ENCODE results near the gene CHD2.

DNA sequence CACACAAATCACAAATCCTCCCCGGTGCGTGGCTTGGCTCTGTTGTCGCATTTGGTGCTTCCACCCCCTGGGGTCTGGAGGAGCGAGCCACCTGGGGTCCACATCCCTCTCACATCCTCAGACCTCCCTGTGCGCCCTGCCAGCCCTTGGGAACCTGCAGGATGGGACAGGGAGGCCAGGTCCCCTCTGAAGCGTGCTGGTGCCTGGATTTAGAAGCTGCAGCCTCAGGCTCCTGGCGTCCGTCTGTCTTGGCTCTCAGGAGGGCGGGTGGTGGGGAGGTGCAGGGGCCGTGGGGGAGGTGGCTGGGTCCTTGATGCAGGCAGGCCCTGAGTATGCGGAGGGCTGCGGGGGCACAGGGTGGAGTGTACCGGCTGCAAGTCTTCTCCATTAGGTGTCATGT, 150.5 kb downstream of the CHD2 start:
- TF ChIP-seq, protein P1, sequence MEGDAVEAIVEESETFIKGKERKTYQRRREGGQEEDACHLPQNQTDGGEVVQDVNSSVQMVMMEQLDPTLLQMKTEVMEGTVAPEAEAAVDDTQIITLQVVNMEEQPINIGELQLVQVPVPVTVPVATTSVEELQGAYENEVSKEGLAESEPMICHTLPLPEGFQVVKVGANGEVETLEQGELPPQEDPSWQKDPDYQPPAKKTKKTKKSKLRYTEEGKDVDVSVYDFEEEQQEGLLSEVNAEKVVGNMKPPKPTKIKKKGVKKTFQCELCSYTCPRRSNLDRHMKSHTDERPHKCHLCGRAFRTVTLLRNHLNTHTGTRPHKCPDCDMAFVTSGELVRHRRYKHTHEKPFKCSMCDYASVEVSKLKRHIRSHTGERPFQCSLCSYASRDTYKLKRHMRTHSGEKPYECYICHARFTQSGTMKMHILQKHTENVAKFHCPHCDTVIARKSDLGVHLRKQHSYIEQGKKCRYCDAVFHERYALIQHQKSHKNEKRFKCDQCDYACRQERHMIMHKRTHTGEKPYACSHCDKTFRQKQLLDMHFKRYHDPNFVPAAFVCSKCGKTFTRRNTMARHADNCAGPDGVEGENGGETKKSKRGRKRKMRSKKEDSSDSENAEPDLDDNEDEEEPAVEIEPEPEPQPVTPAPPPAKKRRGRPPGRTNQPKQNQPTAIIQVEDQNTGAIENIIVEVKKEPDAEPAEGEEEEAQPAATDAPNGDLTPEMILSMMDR (IDR thresholded peaks at IDR 0.05): no peak
- no peak for TF ChIP-seq POLR2A (IDR thresholded peaks at IDR 0.05)

All from thyroid gland (tissue), 4 donors.